Activated CD4-positive, alpha-beta T cell treated with anti-CD3 and anti-CD28 coated beads for 1 hour (primary cell): ENCODE measurements around the gene NINJ2.
"Not testable (repeated sequence)": the region's sequence is repeated elsewhere in the genome, so short reads cannot be mapped to it uniquely, and the experiment has no call there.

Experiments used
- DNase-seq: peaks from one replicate; pipeline ENCODE4 v3.0.0-alpha.2; 2020

The NINJ2 gene

DNA sequence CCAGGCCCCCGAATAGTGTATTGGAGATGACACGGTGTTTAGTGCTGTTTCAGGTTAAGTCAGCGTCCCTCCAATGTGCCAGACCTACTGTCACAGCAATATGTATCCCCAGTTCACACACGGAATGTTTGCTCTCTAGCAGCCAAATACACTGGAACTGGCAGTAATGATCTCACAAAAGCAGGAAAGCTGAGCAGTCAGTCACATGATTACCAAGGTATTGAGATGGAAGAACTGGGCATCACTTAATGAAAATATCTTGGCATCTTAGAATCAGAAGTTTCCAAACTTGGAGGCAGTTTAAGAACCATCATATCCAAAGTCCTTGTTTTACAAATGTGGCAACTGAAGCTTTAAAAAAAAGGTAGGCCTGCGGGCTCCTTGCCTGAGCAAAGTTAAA is 23.3 kb downstream of the NINJ2 start:
- DNase-seq, result no peak

DNA sequence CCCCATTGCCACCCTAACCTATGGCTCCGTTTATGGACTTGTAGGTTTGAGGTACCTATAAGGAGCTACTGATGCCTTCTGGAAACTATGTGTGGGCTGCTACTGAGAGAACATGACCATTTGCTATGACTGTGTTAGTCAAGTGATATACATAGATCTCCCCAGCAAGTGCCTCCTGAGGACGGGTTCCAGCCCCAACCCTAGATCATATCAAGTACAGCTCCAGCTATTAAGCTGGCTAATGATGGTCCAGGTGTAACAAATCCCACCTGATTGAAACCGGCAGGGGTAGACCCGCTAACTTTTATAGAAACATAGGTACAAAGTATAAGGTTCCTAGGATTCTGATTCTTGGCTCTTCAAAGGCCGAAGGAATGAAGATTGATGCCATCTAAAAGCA is 23.7 kb downstream of the NINJ2 start:
- no peak for DNase-seq

DNA sequence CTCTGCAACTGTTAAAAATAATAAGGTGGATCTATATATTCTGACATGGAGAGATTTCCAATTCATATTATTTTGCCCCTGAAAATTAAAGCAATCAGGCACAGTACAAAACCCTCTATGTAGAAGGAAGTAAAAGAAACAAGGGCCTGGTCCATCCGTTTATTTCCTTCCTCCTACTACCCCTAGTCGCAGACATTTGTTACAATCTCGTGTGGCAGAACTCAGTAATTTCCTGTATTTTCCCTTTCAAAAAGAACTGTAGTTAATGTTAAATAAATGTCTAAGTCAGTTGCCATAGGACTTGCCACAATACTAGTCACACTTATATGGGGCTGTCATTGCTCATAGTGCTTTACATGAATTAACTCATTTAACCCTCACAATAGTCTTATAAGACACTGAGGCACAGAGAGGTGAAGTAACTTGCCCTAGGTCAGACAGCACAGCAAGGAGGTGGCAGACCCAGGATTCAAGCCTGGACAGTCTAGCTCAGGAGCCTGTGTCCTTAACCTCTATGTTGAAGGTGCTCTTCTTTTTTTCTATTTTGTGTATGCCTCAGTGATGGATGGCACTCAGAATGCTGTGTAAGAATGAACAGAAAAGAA is 24.2 kb downstream of the NINJ2 start:
- DNase-seq, result no peak

DNA sequence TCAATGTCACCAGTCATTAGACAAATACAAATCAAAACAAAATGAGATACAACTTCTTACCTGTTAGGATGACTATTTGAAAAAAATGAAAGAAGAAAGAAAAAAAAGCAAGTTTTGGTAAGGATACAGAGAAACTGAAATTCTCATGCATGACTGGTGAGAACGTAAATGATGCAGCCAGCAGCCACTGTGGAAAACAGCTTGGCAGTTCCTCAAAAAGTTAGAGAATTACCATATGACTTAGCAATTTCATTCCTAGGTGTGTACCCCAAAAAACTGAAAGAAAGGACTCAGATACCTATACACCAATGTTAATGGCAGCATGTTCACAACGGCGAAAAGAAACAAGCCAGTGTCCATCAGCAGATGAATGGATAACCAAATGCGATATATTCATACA is 26.6 kb downstream of the NINJ2 start:
- DNase-seq, result no peak

DNA sequence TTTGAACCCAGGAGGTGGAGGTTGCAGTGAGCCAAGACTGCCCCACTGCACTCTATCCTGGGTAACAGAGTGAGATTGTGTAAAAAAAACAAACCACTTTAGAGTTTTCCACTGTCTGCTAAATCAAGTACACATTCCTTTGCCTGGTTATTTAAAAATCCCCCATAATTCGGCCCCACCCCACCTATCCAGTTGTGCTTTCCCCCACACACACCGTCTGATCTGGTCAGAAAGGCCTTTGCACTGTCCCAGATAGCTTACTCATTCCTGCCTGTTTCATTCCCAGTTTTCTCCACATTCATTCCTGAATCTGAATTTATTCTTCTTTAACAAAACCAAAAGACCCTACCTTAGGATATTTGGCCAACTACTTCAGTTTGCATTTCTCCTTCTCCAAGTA is 29.5 kb downstream of the NINJ2 start:
- DNase-seq, result no peak

DNA sequence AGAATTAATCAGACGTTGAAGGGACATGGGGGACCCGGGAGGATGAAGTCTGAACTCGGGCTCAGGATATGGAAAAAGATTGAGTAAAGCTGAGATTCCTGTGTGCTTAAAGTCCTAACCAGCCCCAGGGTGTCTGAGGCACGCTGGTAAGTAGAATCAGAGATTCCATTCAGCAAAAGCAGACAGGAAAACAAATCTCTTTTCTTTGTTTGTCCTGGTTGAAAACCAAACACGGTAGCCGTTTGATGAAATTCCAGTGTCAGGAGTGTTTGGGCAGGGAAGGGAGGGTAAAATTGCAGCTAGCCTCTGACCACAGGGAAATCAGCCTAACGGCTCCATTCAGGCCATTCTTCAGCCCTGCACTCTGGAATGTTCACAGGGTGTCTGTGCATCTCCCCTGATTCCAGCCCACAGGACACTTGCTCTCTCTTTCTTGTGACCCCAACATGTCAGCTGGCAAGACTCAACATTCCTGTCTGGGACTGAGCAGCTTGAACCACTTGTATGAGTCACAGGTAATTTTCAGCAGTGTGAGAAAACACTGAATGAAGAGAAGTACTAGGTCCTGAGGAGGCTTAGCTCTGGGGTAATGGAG is 31.0 kb downstream of the NINJ2 start:
- DNase-seq, result no peak

DNA sequence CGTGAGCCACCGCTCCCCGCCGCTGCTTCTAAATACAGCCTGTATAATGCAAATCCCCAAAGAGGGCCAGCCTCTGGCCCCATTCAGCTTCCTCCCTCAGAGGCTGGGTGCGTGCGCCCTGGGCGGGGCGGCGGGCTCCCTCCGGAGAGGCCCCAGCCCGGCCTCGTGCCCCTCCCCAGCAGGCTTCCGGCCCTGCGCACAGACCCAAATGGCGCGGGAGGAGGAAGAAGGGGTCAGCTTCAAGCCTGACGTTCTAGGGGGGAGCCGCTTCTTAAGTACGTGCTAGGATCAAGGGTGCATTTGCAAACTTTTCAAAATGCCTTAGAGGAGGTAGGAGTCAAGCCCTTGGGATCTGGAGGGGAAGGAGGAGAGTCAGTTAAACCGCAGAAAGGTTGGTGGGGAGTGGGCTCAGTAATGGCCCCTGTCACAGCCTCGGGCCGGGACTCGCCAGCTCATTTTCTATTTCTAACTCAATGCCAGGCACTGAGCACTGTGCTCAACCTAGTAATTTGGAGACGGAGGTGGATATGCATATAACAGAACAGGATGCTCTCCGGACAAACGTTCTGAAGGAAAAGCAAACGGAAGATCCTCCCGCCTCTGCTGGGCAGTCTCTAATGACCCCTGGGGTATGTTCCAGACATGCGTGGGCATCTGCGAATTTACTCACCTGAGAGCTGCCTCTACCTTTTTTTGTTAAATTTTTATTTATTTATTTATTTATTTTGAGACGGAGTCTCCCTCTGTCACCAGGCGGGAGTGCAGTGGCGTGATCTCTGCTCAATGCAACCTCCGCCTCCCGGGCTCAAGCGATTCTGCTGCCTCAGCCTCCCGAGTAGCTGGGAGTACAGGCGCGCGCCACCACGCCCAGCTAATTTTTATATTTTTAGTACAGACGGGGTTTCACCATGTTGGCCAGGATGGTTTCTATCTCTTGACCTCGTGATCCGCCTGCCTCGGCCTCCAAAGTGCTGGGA is 32.3 kb downstream of the NINJ2 start:
- peak; percentile 44 for DNase-seq

DNA sequence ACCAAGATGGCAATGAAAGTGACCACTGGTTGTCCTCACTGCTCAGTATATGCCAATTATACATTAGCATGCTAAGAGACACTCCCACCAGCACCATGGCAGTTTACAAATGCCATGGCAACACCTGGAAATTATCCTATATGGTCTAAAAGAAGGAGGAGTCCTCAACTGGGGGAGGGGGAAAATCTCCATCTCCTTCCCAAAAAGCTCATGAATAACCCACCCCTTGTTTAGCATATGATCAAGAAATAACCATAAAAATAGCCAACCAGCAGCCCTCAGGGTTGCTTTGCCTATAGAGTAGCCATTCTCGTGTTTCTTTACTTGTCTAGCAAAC is 34.5 kb downstream of the NINJ2 start:
- not testable (repeated sequence) for DNase-seq

DNA sequence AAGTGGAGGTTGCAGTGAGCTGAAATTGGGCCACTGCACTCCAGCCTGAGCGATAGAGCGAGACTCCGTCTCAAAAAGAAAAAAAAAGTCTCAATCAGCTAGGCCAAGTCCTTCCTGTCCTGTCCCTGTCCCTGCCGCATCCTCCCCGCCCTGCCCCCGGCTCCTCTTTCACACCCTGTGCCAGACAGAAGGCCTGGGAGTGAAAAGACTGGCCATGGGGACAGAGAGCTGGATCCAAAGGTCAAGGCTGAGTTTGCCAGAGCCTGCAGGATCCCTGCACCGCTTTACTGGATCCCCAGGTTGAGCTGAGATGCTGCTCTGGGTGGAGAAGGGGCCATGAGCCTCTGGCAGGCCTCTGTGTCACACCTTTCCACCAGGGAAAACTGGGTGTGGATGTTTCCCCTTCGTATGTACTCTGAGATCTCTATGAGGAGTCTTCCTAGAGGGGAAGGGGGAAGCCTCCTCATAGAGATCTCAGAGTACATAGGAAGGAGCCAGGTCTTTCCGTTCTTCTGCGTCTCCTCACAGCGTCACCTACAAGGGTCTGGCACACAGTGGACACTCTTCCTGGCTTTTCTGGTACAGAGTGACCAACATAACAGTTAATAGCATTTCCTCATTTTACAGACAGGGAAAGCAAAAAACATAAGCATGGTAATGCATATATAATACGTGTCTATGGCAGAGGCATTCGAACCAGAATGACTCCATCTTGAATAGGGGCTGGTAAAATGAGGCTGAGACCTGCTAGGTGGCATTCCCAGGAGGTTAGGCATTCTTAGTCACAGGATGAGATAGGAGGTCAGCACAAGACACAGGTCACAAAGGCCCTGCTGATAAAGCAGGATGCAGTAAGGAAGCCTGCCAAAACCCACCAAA is 35.1 kb downstream of the NINJ2 start:
- DNase-seq, result no peak

DNA sequence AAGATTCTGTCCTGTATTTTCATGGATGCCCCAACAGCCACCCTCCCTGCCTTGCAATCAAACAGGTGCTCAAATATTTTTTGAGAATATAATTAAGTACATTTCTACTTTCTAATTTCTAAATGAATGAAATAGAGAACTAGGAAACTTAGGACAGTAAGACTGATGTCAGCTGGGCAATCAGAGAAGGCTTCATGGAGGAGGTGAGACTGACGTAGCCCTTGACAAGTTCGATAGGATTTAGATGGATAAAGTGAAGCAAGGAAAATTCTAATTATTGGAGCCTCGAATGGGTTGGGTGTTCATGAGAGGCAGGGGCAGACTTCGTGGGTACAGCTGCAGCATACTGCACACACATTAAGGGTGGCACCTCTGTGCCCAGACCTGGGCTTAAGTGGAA is 36.0 kb downstream of the NINJ2 start:
- no peak for DNase-seq

DNA sequence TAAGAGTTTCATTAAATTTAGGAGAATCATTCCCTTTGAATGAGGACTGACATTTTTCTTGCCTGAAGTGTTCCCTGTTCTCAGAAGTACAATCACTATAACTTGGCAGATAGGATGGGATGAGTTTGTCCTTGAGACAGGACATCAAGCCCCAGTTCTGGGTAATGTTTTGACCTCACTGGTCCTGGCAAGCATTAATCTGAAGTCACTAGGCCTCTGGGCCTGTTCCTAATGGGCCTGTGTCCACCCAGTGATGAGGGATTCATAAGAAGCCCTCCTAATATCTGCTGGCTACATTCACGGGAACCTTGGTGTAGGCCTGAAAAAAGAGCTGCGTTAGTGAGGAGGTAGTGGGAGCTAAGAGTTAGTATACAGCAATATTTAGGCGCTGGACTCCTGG is 37.2 kb downstream of the NINJ2 start:
- DNase-seq, result no peak

DNA sequence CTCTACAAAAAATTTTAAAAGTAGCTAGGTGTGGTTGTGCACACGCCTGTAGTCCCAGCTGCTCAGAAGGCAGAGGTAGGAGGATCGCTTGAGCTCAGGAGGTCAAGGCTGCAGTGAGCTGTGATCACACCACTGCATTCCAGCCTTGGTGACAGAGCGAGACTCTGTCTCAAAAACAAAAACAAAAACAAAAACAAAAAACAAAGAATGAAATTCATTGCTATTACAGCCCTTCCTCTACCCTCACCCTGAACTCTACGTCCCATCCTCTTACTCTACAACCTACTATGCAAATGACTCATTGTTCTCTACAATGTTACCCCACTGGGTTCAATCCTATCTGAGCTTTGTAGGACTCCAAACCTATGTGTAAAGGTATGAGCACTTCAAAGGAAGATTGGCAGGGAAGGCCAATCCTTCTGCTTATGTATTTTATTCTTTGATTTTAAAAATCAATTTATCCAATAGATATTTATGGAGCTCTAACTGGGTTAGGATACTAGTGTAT is 39.3 kb downstream of the NINJ2 start:
- no peak for DNase-seq

DNA sequence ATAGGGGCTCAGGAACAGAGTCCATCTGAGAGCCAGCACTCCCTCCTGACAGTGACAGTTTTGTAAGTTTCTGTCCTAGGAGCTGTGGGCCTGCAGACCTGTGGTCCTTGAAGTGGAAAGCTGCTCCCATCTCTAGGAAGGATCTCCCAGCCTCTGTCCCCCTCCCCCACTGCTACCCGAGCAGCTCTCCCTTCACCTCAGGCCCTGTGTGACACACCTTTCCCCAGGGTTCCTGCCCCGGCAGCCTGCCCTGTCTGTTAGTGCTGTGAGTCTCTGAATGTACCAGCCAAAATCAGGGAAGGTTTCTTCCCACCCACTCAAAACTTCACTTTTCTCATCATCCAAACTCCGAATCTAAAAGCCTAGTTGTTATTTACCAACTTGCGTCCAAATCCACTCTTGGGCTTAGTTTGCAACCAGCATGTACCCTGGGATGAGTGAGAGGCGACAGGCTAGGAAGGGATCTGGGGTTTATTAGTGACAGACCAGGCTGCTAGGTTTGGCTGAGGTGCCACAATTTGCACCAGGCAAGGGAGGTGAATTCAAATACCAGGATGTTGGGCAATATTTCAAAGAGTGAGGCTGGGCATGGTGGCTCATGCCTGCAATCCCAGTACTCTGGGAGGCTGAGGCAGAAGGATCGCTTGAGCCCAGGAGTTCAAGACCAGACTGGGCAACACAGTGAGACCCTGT is 39.9 kb downstream of the NINJ2 start:
- DNase-seq, result no peak

DNA sequence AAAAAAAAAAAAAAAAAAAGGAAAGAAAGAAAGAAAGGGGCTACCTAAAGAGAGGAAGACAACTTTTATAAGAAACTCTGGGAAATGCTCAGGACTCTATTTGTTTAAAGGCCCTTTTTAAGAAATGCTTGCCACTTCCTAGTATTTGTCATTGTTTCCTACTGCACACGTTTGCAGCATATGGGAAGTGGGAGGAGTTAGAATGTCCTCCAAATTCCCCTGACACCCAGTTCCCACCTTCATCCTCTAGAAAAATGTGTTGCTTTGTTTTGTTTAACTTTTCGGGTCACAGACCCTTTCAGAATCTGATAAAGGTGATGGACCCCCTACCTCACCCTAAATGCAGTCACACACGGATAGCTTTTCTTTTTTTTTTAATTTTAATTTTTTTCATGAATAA is 40.8 kb downstream of the NINJ2 start:
- no peak for DNase-seq

DNA sequence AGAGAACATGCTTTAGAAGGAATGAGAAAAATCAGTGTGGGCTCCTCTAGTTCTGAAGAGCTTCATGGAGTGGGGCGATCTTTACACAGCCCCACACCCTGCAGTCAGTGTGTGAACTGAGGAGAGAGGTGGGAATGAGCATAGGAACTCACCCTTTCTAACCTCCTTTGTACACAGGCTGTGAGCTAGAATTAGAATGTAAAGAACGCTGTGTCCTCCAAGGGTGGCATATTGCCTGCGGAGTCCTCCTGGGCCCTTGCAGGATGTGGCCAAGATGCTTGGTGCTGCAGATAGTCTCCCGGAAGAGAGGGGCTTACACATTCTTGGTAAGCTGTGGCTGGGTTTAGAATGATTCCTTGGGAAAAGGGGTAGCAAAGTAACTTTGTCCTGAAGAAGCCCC is 43.9 kb downstream of the NINJ2 start:
- no peak for DNase-seq

DNA sequence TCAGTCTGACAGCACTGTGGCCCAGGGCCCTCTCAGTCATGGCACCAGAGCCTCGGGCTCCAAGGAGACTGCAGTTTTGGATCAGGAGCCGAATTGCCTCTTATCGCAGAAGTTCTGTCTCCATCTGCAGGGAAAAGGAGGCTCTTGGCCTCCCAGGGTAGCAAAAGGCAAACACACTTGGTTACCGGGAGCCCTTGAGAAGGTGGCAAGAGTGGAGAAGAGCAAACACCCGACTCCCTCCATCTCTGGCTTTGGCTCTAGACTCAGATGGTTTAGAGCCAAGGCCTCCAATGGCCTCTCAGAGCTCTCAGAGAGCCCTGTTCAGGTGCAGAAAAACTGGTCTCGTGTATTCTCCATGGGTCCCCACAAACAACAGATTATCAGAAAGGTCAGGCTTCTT is 44.6 kb downstream of the NINJ2 start:
- DNase-seq, result no peak

DNA sequence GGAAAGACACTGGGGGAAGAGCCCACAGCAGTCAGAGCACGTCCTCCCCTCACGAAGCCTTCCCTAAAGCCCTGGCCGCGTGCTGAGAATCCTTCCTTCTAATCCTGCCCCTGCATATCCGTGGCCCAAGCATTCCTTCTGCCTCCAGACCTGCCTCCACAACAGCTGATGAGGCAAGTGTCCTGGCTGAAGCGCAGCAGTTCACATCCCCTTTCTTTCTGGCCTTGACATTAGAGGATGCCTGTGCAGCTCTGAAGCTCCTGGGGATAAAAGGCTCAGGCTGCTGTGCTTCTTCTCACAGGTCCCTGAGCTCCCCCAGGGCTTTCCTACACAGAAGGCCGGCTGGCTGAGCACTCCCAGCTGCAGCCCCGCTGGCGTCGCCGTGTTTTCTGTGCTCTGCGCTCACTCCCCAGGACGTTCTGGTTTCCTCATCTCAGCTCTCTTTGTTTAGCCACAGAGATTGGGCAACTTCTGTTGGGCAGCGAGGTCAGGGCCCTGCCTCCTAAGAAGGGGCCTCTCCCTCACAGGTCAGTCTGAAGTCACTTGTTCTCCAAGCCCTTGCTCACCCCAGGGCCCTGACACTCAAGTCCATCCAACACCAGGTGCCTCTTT is 45.8 kb downstream of the NINJ2 start:
- DNase-seq, result no peak

DNA sequence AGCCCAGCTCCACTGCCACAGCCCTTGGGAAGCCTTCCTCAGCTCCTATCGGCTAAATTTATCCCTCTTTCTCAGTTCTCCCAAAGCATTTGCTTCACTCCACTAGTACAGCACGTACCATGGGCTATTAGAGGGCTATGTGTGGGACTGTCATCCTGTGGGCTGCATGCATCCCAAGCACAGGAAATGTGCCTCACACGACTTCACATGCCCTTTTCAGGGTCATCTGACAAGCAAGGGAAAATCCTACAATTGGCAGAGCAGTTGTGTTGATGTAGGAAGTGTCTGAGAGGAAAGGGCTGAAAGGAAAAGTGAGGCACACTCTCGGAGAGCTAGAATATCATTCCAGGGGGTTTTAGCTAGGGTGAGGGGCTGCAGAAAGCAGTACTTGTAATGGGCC is 47.6 kb downstream of the NINJ2 start:
- DNase-seq, result no peak

DNA sequence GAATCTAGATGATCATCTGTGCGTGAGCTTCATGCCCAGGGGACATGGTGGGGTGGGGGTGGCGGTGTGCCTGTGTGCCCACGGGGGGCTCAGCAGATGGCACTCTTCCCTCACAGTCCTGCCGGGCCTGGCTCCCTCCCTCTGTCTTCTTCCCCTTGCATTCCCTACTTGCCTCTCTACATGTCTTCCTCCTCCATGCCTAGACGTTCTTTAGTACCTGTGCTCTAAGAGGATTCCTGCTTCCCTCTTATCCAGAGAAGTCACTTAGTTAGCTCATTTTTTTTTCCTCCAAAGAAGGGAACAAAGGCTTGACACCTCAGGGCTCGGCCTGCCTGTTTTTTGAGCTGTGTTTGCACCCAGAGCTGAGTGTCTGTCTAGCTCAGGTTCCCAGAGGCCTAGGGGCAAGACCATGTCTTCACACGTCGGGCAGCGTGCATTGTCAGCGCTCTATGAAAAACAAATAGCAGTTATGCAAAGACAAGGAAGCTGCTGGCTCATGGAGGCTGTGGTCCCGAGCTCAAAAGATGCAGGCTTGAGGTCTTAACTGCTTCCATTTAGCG is 48.8 kb downstream of the NINJ2 start:
- peak; percentile 15 for DNase-seq

DNA sequence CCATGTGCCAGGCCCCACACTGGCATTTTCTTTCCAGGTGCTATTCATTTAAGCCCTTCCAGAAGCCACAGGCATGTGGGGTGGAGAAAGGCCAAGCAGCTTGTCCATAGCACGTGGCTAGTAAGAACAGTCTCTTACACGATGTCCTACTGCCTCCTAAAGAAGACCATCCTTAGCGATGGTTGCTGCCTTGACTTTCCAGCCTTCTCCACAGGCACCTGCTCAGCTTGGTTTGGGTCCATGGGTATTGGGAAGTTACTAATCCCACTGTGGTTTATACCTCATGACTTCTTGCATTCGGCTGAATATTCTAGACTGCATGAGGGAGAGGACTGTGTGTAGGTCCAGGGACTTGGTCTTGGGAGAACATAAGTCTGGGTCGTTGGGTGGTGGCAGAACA is 49.2 kb downstream of the NINJ2 start:
- DNase-seq, result no peak

DNA sequence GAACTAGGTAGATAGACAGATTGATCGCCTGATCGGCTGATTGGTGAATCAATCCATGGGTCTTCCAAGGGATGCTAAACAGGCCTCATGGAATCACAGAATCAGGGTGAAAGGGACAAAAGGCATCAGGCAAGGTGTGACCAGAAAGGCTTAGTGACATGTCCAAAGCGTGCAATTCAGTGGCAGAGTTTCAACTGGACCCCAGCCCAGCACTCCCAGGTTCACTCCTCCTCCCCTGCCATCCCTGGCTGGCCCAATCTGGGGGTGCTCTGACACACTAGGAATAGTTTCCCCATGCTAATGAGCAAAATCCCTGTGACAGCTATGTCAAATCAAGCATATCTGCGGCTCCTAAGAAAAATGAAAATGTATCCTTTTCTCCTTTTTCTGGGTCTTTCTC is 50.4 kb downstream of the NINJ2 start:
- DNase-seq, result no peak

DNA sequence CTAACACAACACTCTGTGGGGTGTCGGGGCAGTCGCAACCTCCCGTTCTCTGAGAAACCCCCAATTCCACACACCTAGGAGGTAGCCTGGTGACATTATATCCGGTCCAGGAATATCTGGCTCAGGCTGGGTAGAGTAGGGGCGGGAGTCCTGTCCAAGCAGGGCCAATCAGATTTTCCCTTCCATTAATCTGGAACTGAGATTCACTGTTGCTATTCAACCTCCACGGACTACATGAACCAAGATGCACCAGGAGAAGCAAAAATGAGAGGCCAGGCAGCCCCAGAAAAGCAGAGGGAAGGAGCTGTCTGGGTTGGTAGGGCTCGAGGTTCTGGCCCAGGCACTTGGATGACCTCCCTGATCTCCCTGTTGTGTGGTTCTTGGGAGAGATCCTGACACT is 51.0 kb downstream of the NINJ2 start:
- DNase-seq, result no peak
